GM12878 (cell line): Measurements from ENCODE around the gene TBC1D2B. TPM values are rescaled to one million over a fixed set of nuclear protein-coding genes. Genes with fewer than 3 reads are reported as not detected.
A peak's percentile ranks its signal among the peaks of the same experiment; 100 is the strongest.

ENCODE experiments used
- ATAC-seq: fragments of 200-7000 bp; cut with Tn5 transposase; 3 replicates; pipeline ENCODE4 v1.9.1; 2020; ENCODE audit warnings: mild to moderate bottlenecking, moderate library complexity
- BruUV-seq: library from RNA; stranded (reverse); fragments of 400-500 nt; replicated peaks from 2 replicates; lab custom pipeline; 2021; lab: Mats Ljungman, UMichigan
- CTCF ChIA-PET: fragments of 300-600 bp; sonication (Branson Sonifier 250); formaldehyde crosslinking; extraction: SDS; loops from one replicate; lab custom pipeline; 2021; ENCODE audit warnings: inconsistent platforms; lab: Yijun Ruan, JAX
- POLR2A ChIA-PET: fragments of 350-600 bp; formaldehyde crosslinking; extraction: SDS; loops from one replicate; lab custom pipeline; 2021; ENCODE audit warnings: inconsistent platforms; lab: Charles Lee
- RAD21 ChIA-PET: fragments of 300-600 bp; sonication (Branson Sonifier 250); formaldehyde crosslinking; loops from one replicate; lab custom pipeline; 2023; ENCODE audit warnings: antibody characterized with exemption; ENCODE audit not compliant: unreplicated experiment; lab: Charles Lee
- SMC1A ChIA-PET: fragments of 300-600 bp; sonication (Branson Sonifier 250); formaldehyde crosslinking; loops from one replicate; lab custom pipeline; 2023; ENCODE audit not compliant: unreplicated experiment, uncharacterized antibody; lab: Charles Lee
- DNase-seq: peaks from one replicate; pipeline ENCODE4 v3.0.0-alpha.2; 2011; ENCODE audit warnings: low read depth, low spot score
- FAIRE-seq: peaks from 3 replicates; lab custom pipeline; 2011; peaks lifted over from hg19 to GRCh38; lab: Jason Lieb, UNC
- H2AFZ ChIP-seq: 2 replicates; pipeline ENCODE4 v1.6.0; 2011; ENCODE audit warnings: low read depth, low read length, control low read depth; ENCODE audit not compliant: control insufficient read depth
- H3K27ac ChIP-seq: 2 replicates; pipeline ENCODE4 v1.5.1; 2011; ENCODE audit warnings: control low read depth; ENCODE audit not compliant: control insufficient read depth, insufficient read depth
- H3K27me3 ChIP-seq, 2 experiments: replicated peaks in 1 of 2; 2 replicates each; pipeline versions ENCODE4 v1.6.0 to v1.6.1; 2011; ENCODE audit warnings: low read length in 1 of 2; ENCODE audit not compliant: control insufficient read depth in 2 of 2, insufficient read depth in 2 of 2
- H3K36me3 ChIP-seq, 2 experiments: 2 replicates each; pipeline ENCODE4 v1.5.1; 2011; ENCODE audit warnings: low read length in 1 of 2; ENCODE audit not compliant: control insufficient read depth in 2 of 2, insufficient read depth in 2 of 2
- H3K4me1 ChIP-seq: 2 replicates; pipeline ENCODE4 v1.6.1; 2011; ENCODE audit warnings: mild to moderate bottlenecking, low read length, moderate library complexity, mixed read lengths; ENCODE audit not compliant: control insufficient read depth, insufficient read depth
- H3K4me2 ChIP-seq: 2 replicates; pipeline ENCODE4 v1.6.0; 2011; ENCODE audit warnings: control low read depth; ENCODE audit not compliant: control insufficient read depth, insufficient read depth
- H3K4me3 ChIP-seq: fragments of 200-600 bp; sonication (generic); 2 replicates; pipeline ENCODE4 v1.5.1; 2016
- H3K79me2 ChIP-seq: 2 replicates; pipeline ENCODE4 v1.6.0; 2011; ENCODE audit warnings: low read length; ENCODE audit not compliant: control insufficient read depth, insufficient read depth
- H3K9ac ChIP-seq: 2 replicates; pipeline ENCODE4 v1.8.0; 2011; ENCODE audit warnings: low read length, control low read depth, mixed read lengths; ENCODE audit not compliant: control insufficient read depth, insufficient read depth
- H3K9me3 ChIP-seq: replicated peaks from 3 replicates; pipeline ENCODE4 v1.5.1; 2011; ENCODE audit warnings: mild to moderate bottlenecking, low read length; ENCODE audit not compliant: control insufficient read depth, insufficient read depth
- H4K20me1 ChIP-seq: 2 replicates; pipeline ENCODE4 v1.6.0; 2011; ENCODE audit not compliant: control insufficient read depth, insufficient read depth
- BCL11A ChIP-seq: IDR thresholded peaks from 2 replicates; pipeline ENCODE4 v1.6.1; 2011; ENCODE audit warnings: low read depth, low read length
- BHLHE40 ChIP-seq, 2 experiments: fragments of 450-650 bp in 1 of 2; IDR thresholded peaks; 2 replicates each; pipeline ENCODE4 v1.6.1; 2011 to 2017; ENCODE audit warnings: low read depth in 2 of 2, borderline replicate concordance in 1 of 2, improper control_type of control experiment in 1 of 2, low read length in 1 of 2, mild to moderate bottlenecking in 1 of 2
- BMI1 ChIP-seq: fragments of 450-650 bp; IDR thresholded peaks from 2 replicates; pipeline ENCODE4 v1.6.1; 2016; ENCODE audit warnings: mild to moderate bottlenecking, moderate library complexity, borderline replicate concordance
- IRF4 ChIP-seq: IDR thresholded peaks from 2 replicates; pipeline ENCODE4 v1.6.1; 2011; ENCODE audit warnings: low read depth, low read length
- RELA ChIP-seq: fragments of 450-650 bp; IDR thresholded peaks from 2 replicates; pipeline ENCODE4 v1.8.0; 2014; ENCODE audit warnings: borderline replicate concordance; ENCODE audit not compliant: partially characterized antibody
- SMARCA5 ChIP-seq: fragments of 450-650 bp; IDR thresholded peaks from 2 replicates; pipeline ENCODE4 v1.6.1; 2017; ENCODE audit warnings: mild to moderate bottlenecking
- WGBS: methylation state at CpG from one replicate; pipeline ENCODE4 v1.1.6; 2016; ENCODE audit warnings: low lambda C conversion rate; ENCODE audit not compliant: insufficient replicate concordance, insufficient coverage; ENCODE audit errors: missing lambda C conversion rate; 5-methylcytosine and 5-hydroxymethylcytosine counted together
- in situ Hi-C: fragments of 300-500 bp; cut with MboI; formaldehyde crosslinking; loops from 9 replicates; pipeline ENCODE4 v1.14.3; 2018; ENCODE audit warnings: mixed read lengths
- intact Hi-C: fragments of 100-400 bp; cut with micrococcal nuclease; formaldehyde crosslinking; loops from one replicate; pipeline ENCODE4 v1.14.2; 2022; ENCODE audit not compliant: unreplicated experiment
- polyA plus RNA-seq, 11 experiments: library from polyadenylated mRNA; depleted of rRNA in 4 of 11; unstranded in 6 of 11; stranded (reverse) in 5 of 11; fragments of >200 nt; fragmentation: Nextera tagmentation in 4 of 11; fragmentation: Illumina TruSeq in 1 of 11; extraction: Ambion mirVana in 4 of 11; extraction: Trizol in 1 of 11; gene quantifications; 1 replicate in 1 of 11; 2 replicates in 10 of 11; pipeline versions ENCODE4 v1.2.1 to v1.2.3, GENCODE V29; 2011 to 2016; ENCODE audit warnings: inconsistent platforms in 2 of 11, missing spikeins in 2 of 11, low read depth in 1 of 11
- total RNA-seq, 4 experiments: library from RNA; depleted of rRNA in 3 of 4; stranded (reverse); fragments of >200 nt in 3 of 4; fragmentation: Illumina TruSeq in 1 of 4; extraction: Trizol in 1 of 4; gene quantifications; 2 replicates each; pipeline versions ENCODE4 v1.2.1 to v1.2.3, GENCODE V29; 2013 to 2021

The TBC1D2B gene
- total and polyA plus RNA-seq, 10 of the 15 experiments (the other 5 are each of a cell fraction or from before 2014, with no cell fraction given) = 1.3 to 53.4 (median 19.4) TPM

GRCh38 chr15:78034495-78035191 lies 42.9 kb downstream of the TBC1D2B start (continued):
- TF ChIP-seq BMI1 = no peak
- TF ChIP-seq BCL11A = 0 out of 2 replicates have a peak, but pooled peaks have one; percentile 13
- no peak for TF ChIP-seq RELA
- 0 out of 2 replicates have a peak, but pooled peaks have one; percentile 25 for TF ChIP-seq IRF4
- TF ChIP-seq, all 136 proteins: peak for 23

- Histone ChIP-seq H3K36me3 (peaks cover 4 to 5% of the 10 kb centered on the region in 2 experiments; a peak in 2 of 4 replicates), H3K4me3 (no peak overlapping the region), H2AFZ (no peak overlapping the region), H3K9ac (no peak overlapping the region), H4K20me1 (no peaks in the 10 kb centered on the region; the same call in 1 of the 2 replicates), H3K79me2 (peaks cover 5% of the 10 kb centered on the region), H3K9me3 (no peaks in the 10 kb centered on the region), H3K27me3 (no peaks in the 10 kb centered on the region), H3K4me1 (peaks cover 40% of the 10 kb centered on the region), H3K4me2 (peak overlapping the region; percentile 23), H3K27ac (peak overlapping the region; percentile 4; the same call in 1 of the 2 replicates)
- in situ Hi-C loops (no loop called here), intact Hi-C loops (loop anchor here (2.0 kb wide), 1 partner anchor 35 kb away; no protein-coding TSS in a partner anchor)
- ATAC-seq = peak; percentile 10; the same call in 2 of the 3 replicates
- RAD21 ChIA-PET = interaction anchor here (0.8 to 3.5 kb wide), 15 partner anchors 10 to 75 kb away, joined by 3 to 22 read pairs (median 14); no protein-coding TSS in a partner anchor
- POLR2A ChIA-PET = interaction anchor here (0.6 to 3.4 kb wide), 10 partner anchors 10 to 39 kb away, joined by 3 to 21 read pairs (median 4); no protein-coding TSS in a partner anchor
- TF ChIP-seq BHLHE40 (IDR thresholded peaks at IDR 0.05; ENCODE audit: borderline replicate concordance in 1 of 2, low read depth in 2 of 2, low read length in 1 of 2) (peak; percentile 51 to 73; a peak in 3 of 4 replicates), SMARCA5 (no peak)
- SMC1A ChIA-PET = interaction anchor here (1.1 to 8.4 kb wide), 17 partner anchors 9 to 75 kb away, joined by 3 to 100 read pairs (median 9); no protein-coding TSS in a partner anchor
- FAIRE-seq = no peak
- no peak for DNase-seq
- 25% methylated on average over 6 of the region's 6 CpGs for WGBS
- CTCF ChIA-PET = interaction anchor here (0.6 to 7.0 kb wide), 13 partner anchors 12 to 75 kb away, joined by 3 to 75 read pairs (median 11); no protein-coding TSS in a partner anchor
- BruUV-seq = no TSS peak
These were observed 43.6 kb downstream of the TBC1D2B start for GRCh38 chr15:78033864-78034263.
